ENCODE data around the gene MED13L. TPM values are rescaled to one million over a fixed set of nuclear protein-coding genes. Genes with fewer than 3 reads are reported as not detected.

MED13L gene
- total and polyA plus RNA-seq, 2 of the 4 experiments (the other 2 are of a cell fraction) = 17.9 to 49.1 TPM

GRCh38 chr12:116125084-116125483 lies 152.4 kb downstream of the MED13L start:
- Histone ChIP-seq H3K4me2 (ENCODE audit: low read depth, low read length) (no peak overlapping the region), H4K91ac (ENCODE audit: insufficient read depth, low read depth, low read length) (no peak overlapping the region), H2BK15ac (ENCODE audit: low read depth, low read length) (no peak overlapping the region), H4K8ac (ENCODE audit: low read depth in 2 of 2, low read length in 2 of 2) (no peak overlapping the region), H2BK120ac (ENCODE audit: low read depth, low read length) (no peak overlapping the region), H4K20me1 (ENCODE audit: insufficient read depth, low read length) (peaks cover 64% of the 10 kb centered on the region), H2BK20ac (ENCODE audit: low read depth, low read length) (no peak overlapping the region), H3K23ac (ENCODE audit: low read depth, low read length) (no peak overlapping the region), H3K36me3 (ENCODE audit: control insufficient read depth, insufficient read depth, low read length) (no peaks in the 10 kb centered on the region), H3K56ac (ENCODE audit: extremely low read depth, insufficient read depth, low read length) (no peak overlapping the region), H4K5ac (ENCODE audit: low read depth, low read length) (no peak overlapping the region), H3K27me3 (ENCODE audit: control insufficient read depth, insufficient read depth, low read length) (no peaks in the 10 kb centered on the region), H2AK5ac (ENCODE audit: low read depth, low read length) (peak overlapping the region; percentile 75; the same call in 1 of the 2 replicates), H2AFZ (replicated peaks; ENCODE audit: low read length, poor library complexity) (no peak overlapping the region), H3K9me3 (ENCODE audit: control insufficient read depth, insufficient read depth, low read length) (no peaks in the 10 kb centered on the region), H3K4me3 (ENCODE audit: insufficient read depth, low read depth, low read length) (no peak overlapping the region), H3K9ac (ENCODE audit: low read depth, low read length) (no peak overlapping the region), H3K4me1 (ENCODE audit: control insufficient read depth, insufficient read depth, low read length) (peaks cover 21% of the 10 kb centered on the region), H2AK9ac (replicated peaks; ENCODE audit: low read depth, low read length, poor library complexity) (no peak overlapping the region), H3K79me1 (ENCODE audit: low read depth in 1 of 2, low read length in 2 of 2) (peaks cover 25 to 63% of the 10 kb centered on the region in 2 experiments), H3K9me1 (ENCODE audit: insufficient read depth, low read length) (peaks cover 16% of the 10 kb centered on the region), H3K14ac (replicated peaks; ENCODE audit: low read depth, low read length) (no peak overlapping the region), H3K27ac (ENCODE audit: insufficient read depth, low read length) (no peak overlapping the region), H3K18ac (ENCODE audit: low read depth, low read length) (no peak overlapping the region), H2BK5ac (ENCODE audit: low read depth, low read length, poor library complexity, severe bottlenecking) (no peak overlapping the region), H3K4ac (ENCODE audit: low read depth, low read length) (no peak overlapping the region)
- no peak for TF ChIP-seq POLR2A (IDR thresholded peaks at IDR 0.05; ENCODE audit: low read depth, low read length)
- TF ChIP-seq MAZ (IDR thresholded peaks at IDR 0.05; ENCODE audit: borderline replicate concordance, low read depth, low read length) = no peak
- no peak for DNase-seq
- CTCF ChIA-PET = interaction anchor here (1.0 to 1.4 kb wide), 2 partner anchors 33 to 45 kb away, joined by 3 to 4 read pairs; no protein-coding TSS in a partner anchor
- intact Hi-C loops (cut with micrococcal nuclease) = no loop called here
- no CpG with 5 or more reads among the region's 2 CpGs for whole genome bisulfite sequencing, 2 experiments (ENCODE audit: extremely low coverage in 2 of 2, insufficient read length in 1 of 2)
- dilution Hi-C loops (cut with HindIII; ENCODE audit: low sequenced_read_pairs, unreplicated experiment) = no loop called here
- BruUV-seq (replicated peaks) = no TSS peak
- ATAC-seq (ENCODE audit: low read depth) = no peak
- in situ Hi-C loops (cut with MboI; ENCODE audit: low sequenced_read_pairs) = no loop called here
- POLR2A ChIA-PET (ENCODE audit: unreplicated experiment) = no interaction called here
